HG02759 (cell line): ENCODE measurements around the gene CRISPLD2.

Experiments
- ATAC-seq: cut with Tn5 transposase; IDR thresholded peaks from one replicate; pipeline ENCODE4 v1.9.1; 2021; ENCODE audit warnings: mild to moderate bottlenecking, moderate library complexity; ENCODE audit not compliant: unreplicated experiment

CRISPLD2 gene

GRCh38 chr16:84838383-84838948 lies 18.7 kb downstream of the CRISPLD2 start:
- ATAC-seq: no peak

GRCh38 chr16:84839054-84839453 lies 19.3 kb downstream of the CRISPLD2 start:
- no peak for ATAC-seq

- ATAC-seq: no peak
Measured at GRCh38 chr16:84839956-84840355, 20.2 kb downstream of the CRISPLD2 start.

GRCh38 chr16:84840687-84841627 lies 21.2 kb downstream of the CRISPLD2 start:
- no peak for ATAC-seq

GRCh38 chr16:84841787-84842300 lies 22.1 kb downstream of the CRISPLD2 start:
- no peak for ATAC-seq

GRCh38 chr16:84842516-84843148 lies 22.8 kb downstream of the CRISPLD2 start:
- no peak for ATAC-seq

GRCh38 chr16:84843149-84844048 lies 23.6 kb downstream of the CRISPLD2 start:
- no peak for ATAC-seq

GRCh38 chr16:84844049-84844350 lies 24.2 kb downstream of the CRISPLD2 start:
- no peak for ATAC-seq

- ATAC-seq: no peak
Measured at GRCh38 chr16:84844559-84845495, 25.0 kb downstream of the CRISPLD2 start.

- ATAC-seq: no peak
Measured at GRCh38 chr16:84845496-84846002, 25.8 kb downstream of the CRISPLD2 start.

- no peak for ATAC-seq
Measured at GRCh38 chr16:84847564-84848355, 28.0 kb downstream of the CRISPLD2 start.

- ATAC-seq: no peak
Measured at GRCh38 chr16:84848986-84849634, 29.3 kb downstream of the CRISPLD2 start.

GRCh38 chr16:84849751-84850150 lies 30.0 kb downstream of the CRISPLD2 start:
- ATAC-seq: no peak

- no peak for ATAC-seq
Measured at GRCh38 chr16:84850714-84851113, 30.9 kb downstream of the CRISPLD2 start.

- no peak for ATAC-seq
Measured at GRCh38 chr16:84851192-84852127, 31.7 kb downstream of the CRISPLD2 start.

GRCh38 chr16:84853534-84853933 lies 33.7 kb downstream of the CRISPLD2 start:
- no peak for ATAC-seq

GRCh38 chr16:84854759-84855158 lies 35.0 kb downstream of the CRISPLD2 start:
- ATAC-seq: no peak
